Body of pancreas (tissue), 4 donors: ENCODE data around the gene ATF7. TPM values are rescaled to one million over a fixed set of nuclear protein-coding genes. Genes with fewer than 3 reads are reported as not detected.

Experiments
- ATAC-seq: fragments of 150-250 bp; one replicate; pipeline ENCODE4 v1.9.1; 2016
- DNase-seq, 4 donors: peaks; one replicate each; pipeline ENCODE4 v3.0.0-alpha.2; 2019
- H3K27ac ChIP-seq, 4 donors: fragments of 200-600 bp; sonication (generic); 1 replicate in 3 of 4; 2 replicates in 1 of 4; pipeline versions ENCODE4 v1.5.1 to v1.6.1; 2016 to 2019; ENCODE audit warnings: mild to moderate bottlenecking in 1 of 4, mixed read lengths in 1 of 4, moderate library complexity in 1 of 4
- H3K27me3 ChIP-seq, 2 donors: fragments of 200-600 bp; sonication (generic); one replicate each; pipeline ENCODE4 v1.6.0; 2016; ENCODE audit warnings: mild to moderate bottlenecking in 1 of 2
- H3K36me3 ChIP-seq, 2 donors: fragments of 200-600 bp; sonication (generic); replicated peaks in 1 of 2; 2 replicates each; pipeline ENCODE4 v1.5.1; 2016; ENCODE audit warnings: low read depth in 2 of 2; ENCODE audit not compliant: insufficient read depth in 1 of 2
- H3K4me1 ChIP-seq: fragments of 200-600 bp; sonication (generic); one replicate; pipeline ENCODE4 v1.6.0; 2016
- H3K4me3 ChIP-seq, 2 donors: fragments of 200-600 bp; sonication (generic); 1 replicate in 1 of 2; 2 replicates in 1 of 2; pipeline ENCODE4 v1.5.1; 2016 to 2019
- H3K9me3 ChIP-seq, 3 donors: fragments of 200-600 bp; sonication (generic); 1 replicate in 2 of 3; 2 replicates in 1 of 3; pipeline ENCODE4 v1.5.1; 2016
- POLR2A ChIP-seq, 3 donors: fragments of 450-650 bp; IDR thresholded peaks; one replicate each; pipeline ENCODE4 v1.6.1; 2016; ENCODE audit warnings: antibody characterized with exemption in 3 of 3, mild to moderate bottlenecking in 2 of 3
- WGBS, 2 donors: methylation state at CpG; one replicate each; pipeline ENCODE4 v1.1.5; 2017; 5-methylcytosine and 5-hydroxymethylcytosine counted together
- intact Hi-C: fragments of 100-400 bp; cut with DNase I; formaldehyde crosslinking; loops from one replicate; pipeline ENCODE4 v1.15.1; 2023
- total RNA-seq, 2 donors: library from RNA; depleted of rRNA; stranded (reverse); fragments of >200 nt; gene quantifications; one replicate each; pipeline ENCODE4 v1.1.0, GENCODE V29; 2016
- TF ChIP-seq, protein P1 (sequence below), 7 experiments: fragments of 450-650 bp in 4 of 7; fragments of 200-600 bp in 3 of 7; sonication (generic) in 3 of 7; IDR thresholded peaks; one replicate each; pipeline ENCODE4 v1.5.1; 2016 to 2019; ENCODE audit warnings: antibody characterized with exemption in 7 of 7

Gene ATF7
- total RNA-seq, 2 donors from 2014 or later, result 12.9 to 21.3 TPM

- Histone ChIP-seq H3K4me1 (peaks cover 58% of the 10 kb centered on the region), H3K9me3 (no peaks in the 10 kb centered on the region), H3K36me3 (no peaks in the 10 kb centered on the region), H3K27ac (no peak overlapping the region), H3K4me3 (no peak overlapping the region), H3K27me3 (no peaks in the 10 kb centered on the region)
- DNase-seq (no peak), ATAC-seq (no peak)
- TF ChIP-seq, protein P1, sequence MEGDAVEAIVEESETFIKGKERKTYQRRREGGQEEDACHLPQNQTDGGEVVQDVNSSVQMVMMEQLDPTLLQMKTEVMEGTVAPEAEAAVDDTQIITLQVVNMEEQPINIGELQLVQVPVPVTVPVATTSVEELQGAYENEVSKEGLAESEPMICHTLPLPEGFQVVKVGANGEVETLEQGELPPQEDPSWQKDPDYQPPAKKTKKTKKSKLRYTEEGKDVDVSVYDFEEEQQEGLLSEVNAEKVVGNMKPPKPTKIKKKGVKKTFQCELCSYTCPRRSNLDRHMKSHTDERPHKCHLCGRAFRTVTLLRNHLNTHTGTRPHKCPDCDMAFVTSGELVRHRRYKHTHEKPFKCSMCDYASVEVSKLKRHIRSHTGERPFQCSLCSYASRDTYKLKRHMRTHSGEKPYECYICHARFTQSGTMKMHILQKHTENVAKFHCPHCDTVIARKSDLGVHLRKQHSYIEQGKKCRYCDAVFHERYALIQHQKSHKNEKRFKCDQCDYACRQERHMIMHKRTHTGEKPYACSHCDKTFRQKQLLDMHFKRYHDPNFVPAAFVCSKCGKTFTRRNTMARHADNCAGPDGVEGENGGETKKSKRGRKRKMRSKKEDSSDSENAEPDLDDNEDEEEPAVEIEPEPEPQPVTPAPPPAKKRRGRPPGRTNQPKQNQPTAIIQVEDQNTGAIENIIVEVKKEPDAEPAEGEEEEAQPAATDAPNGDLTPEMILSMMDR (IDR thresholded peaks at IDR 0.05), result no peak
- TF ChIP-seq POLR2A (IDR thresholded peaks at IDR 0.05), result no peak
- WGBS, 2 donors, result 73 to 89% methylated on average over 2 of the region's 2 CpGs
- intact Hi-C loops, result no loop called here
Measured at GRCh38 chr12:53498235-53498630, 127.9 kb downstream of the ATF7 start.

DNA sequence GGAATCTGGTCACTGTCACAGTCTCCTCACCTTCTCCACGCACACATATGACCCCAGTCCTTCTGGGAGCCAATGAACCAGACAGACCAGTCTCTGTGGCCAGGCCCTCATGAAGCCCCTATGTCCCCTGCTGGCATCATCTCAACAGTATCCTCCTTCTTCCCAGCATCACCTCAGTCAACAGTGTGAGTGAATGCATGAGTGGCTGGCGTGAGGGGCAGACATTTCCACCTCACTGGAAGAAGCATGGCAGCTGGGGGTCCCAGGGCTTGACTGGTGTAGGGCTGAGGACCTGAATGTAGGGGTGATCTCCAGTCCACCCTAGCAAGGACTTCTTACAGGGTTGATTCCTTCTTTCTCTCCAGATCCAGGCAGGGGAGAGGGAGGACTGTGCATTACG lies 128.7 kb downstream of the ATF7 start:
- Histone ChIP-seq H3K27ac (no peak overlapping the region), H3K9me3 (no peaks in the 10 kb centered on the region), H3K4me1 (peaks cover 55% of the 10 kb centered on the region), H3K27me3 (no peaks in the 10 kb centered on the region), H3K36me3 (no peaks in the 10 kb centered on the region), H3K4me3 (no peak overlapping the region)
- 87 to 89% methylated on average over 3 of the region's 3 CpGs for WGBS, 2 donors
- DNase-seq (no peak), ATAC-seq (no peak)
- TF ChIP-seq, protein P1 (IDR thresholded peaks at IDR 0.05), result no peak
- no peak for TF ChIP-seq POLR2A (IDR thresholded peaks at IDR 0.05)
- intact Hi-C loops, result no loop called here

DNA sequence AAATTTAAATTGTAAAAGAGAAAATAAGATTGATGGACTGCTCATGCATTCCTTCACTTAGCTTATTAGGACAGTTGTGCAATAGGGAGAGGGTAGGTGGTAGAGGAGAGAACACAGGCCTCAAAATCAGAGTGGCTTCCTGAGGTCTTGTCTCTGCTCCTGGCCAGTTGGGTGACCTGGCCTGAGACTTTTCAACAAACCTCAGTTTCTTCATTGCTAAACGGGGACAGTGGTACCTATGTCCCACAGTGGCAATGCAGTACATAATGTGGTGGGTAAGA lies 129.5 kb downstream of the ATF7 start:
- no peak for TF ChIP-seq POLR2A (IDR thresholded peaks at IDR 0.05)
- TF ChIP-seq, protein P1 (IDR thresholded peaks at IDR 0.05), result no peak
- no peak overlapping the region for H3K4me3 ChIP-seq
- no peaks in the 10 kb centered on the region for H3K27me3 ChIP-seq
- no peaks in the 10 kb centered on the region for H3K36me3 ChIP-seq
- DNase-seq (no peak), ATAC-seq (no peak)
- 50 to 53% methylated on average over 1 of the region's 1 CpG for WGBS, 2 donors
- no peaks in the 10 kb centered on the region for H3K9me3 ChIP-seq
- intact Hi-C loops, result no loop called here
- H3K4me1 ChIP-seq, result peaks cover 53% of the 10 kb centered on the region
- H3K27ac ChIP-seq, result peak overlapping the region in 2 of 4 donors; percentile 9 to 70

DNA sequence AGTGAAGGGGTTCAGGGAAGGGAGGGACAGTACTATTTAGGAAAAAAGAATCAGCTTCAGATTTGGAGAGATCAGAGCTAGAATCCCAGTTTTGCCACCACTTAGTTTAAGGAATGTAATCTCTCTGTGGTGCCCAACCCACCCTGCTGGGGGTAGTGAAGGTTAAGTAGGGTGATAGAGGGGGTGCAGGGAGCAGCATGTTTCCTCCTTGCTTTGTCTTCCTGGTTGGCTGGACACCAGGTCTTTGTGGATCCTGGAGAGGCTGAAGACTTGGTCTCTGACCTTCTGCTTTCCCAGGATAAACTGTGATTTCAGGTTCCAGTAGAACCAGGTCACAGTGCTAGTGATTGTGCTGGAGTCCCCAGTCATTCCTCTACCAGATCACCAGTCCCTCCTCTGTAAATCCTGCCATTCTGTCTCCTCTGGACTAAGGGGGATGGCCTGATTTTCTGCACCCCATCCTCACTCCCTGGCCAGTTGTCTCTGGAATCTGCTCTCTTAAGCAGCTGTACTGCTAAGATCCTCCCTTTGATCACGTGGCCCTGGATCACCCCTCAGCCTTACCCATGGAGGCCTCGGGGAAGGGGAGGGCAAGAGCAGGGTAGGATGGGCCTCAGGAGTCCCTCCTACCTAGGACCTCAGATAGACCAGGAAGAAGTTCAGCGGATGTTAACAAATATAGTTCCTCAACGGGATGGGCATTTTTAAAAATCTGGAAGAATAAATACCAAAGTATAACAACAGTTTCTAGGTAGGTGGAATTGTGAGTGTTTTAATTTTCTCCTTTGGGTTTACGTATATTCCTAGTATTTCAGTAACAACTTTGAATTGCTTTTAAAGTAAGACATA lies 130.1 kb downstream of the ATF7 start:
- 34 to 40% methylated on average over 5 of the region's 5 CpGs for WGBS, 2 donors

More for the DNA sequence above, 130.1 kb downstream of the ATF7 start:
- Histone ChIP-seq H3K27ac (peak overlapping the region in 3 of 4 donors; percentile 33 to 70 (median 67)), H3K4me3 (no peak overlapping the region), H3K36me3 (no peaks in the 10 kb centered on the region), H3K4me1 (peaks cover 49% of the 10 kb centered on the region), H3K9me3 (no peaks in the 10 kb centered on the region), H3K27me3 (no peaks in the 10 kb centered on the region)
- ATAC-seq (no peak), DNase-seq (peak in 3 of 4 donors; percentile 31 to 62 (median 43))
- intact Hi-C loops, result no loop called here
- TF ChIP-seq POLR2A (IDR thresholded peaks at IDR 0.05), result no peak
- TF ChIP-seq, protein P1 (IDR thresholded peaks at IDR 0.05), result no peak
